Ishikawa (cell line): ENCODE results near the gene TNFRSF18.

Experiments used
- CEBPB ChIP-seq: IDR thresholded peaks from 2 replicates; pipeline ENCODE4 v1.6.1; 2012
- CREB1 ChIP-seq: IDR thresholded peaks from 2 replicates; pipeline ENCODE4 v1.6.1; 2012; ENCODE audit warnings: low read depth
- EGR1 ChIP-seq: IDR thresholded peaks from 2 replicates; pipeline ENCODE4 v1.6.1; 2012
- EP300 ChIP-seq: IDR thresholded peaks from 2 replicates; pipeline ENCODE4 v1.6.1; 2012; ENCODE audit warnings: borderline replicate concordance
- FOXM1 ChIP-seq: IDR thresholded peaks from 2 replicates; pipeline ENCODE4 v1.6.1; 2012; ENCODE audit warnings: low read depth, borderline replicate concordance
- MAX ChIP-seq: IDR thresholded peaks from 2 replicates; pipeline ENCODE4 v1.6.1; 2012
- NFIC ChIP-seq: IDR thresholded peaks from 2 replicates; pipeline ENCODE4 v1.6.1; 2012
- RAD21 ChIP-seq: IDR thresholded peaks from 2 replicates; pipeline ENCODE4 v1.6.1; 2012; ENCODE audit warnings: low read depth
- REST ChIP-seq: IDR thresholded peaks from 2 replicates; pipeline ENCODE4 v1.6.1; 2012; ENCODE audit warnings: low read depth, mild to moderate bottlenecking
- TAF1 ChIP-seq: IDR thresholded peaks from 2 replicates; pipeline ENCODE4 v1.6.1; 2012; ENCODE audit warnings: low read depth, mild to moderate bottlenecking
- TCF12 ChIP-seq: IDR thresholded peaks from 2 replicates; pipeline ENCODE4 v1.6.1; 2012; ENCODE audit warnings: low read depth
- TEAD4 ChIP-seq: IDR thresholded peaks from 2 replicates; pipeline ENCODE4 v1.6.1; 2012
- USF1 ChIP-seq: IDR thresholded peaks from 2 replicates; pipeline ENCODE4 v1.6.1; 2012
- YY1 ChIP-seq: IDR thresholded peaks from 2 replicates; pipeline ENCODE4 v1.6.1; 2012; ENCODE audit warnings: low read depth
- ZBTB7A ChIP-seq: IDR thresholded peaks from 2 replicates; pipeline ENCODE4 v1.6.1; 2012; ENCODE audit warnings: low read depth

The TNFRSF18 gene

GRCh38 chr1:1217621-1218523 lies 11.5 kb upstream of the TNFRSF18 start:
- TF ChIP-seq CREB1 (no peak), TAF1 (no peak), REST (no peak), FOXM1 (peak; percentile 73; the same call in 1 of the 2 replicates), MAX (peak; percentile 96), CEBPB (peak; percentile 18; the same call in 1 of the 2 replicates), RAD21 (peak; percentile 19; the same call in 1 of the 2 replicates), USF1 (peak; percentile 75), ZBTB7A (peak; percentile 86; the same call in 1 of the 2 replicates), TCF12 (peak; percentile 97), TEAD4 (peak; percentile 84), EP300 (peak; percentile 87), YY1 (no peak), NFIC (peak; percentile 88), EGR1 (peak; percentile 96)

- TF ChIP-seq REST (no peak), YY1 (no peak)
Measured at GRCh38 chr1:1216770-1217620, 10.6 kb upstream of the TNFRSF18 start.

- TF ChIP-seq MAX: no peak
- 0 out of 2 replicates have a peak, but pooled peaks have one; percentile 9 for TF ChIP-seq ZBTB7A
- TF ChIP-seq USF1: no peak
Measured at GRCh38 chr1:1215881-1216605, 9.7 kb upstream of the TNFRSF18 start.

- no peak for TF ChIP-seq RAD21
- TF ChIP-seq TAF1: no peak
- no peak for TF ChIP-seq TEAD4
- TF ChIP-seq NFIC: no peak
- no peak for TF ChIP-seq MAX
- TF ChIP-seq ZBTB7A: no peak
- no peak for TF ChIP-seq TCF12
- no peak for TF ChIP-seq CEBPB
- no peak for TF ChIP-seq CREB1
- TF ChIP-seq USF1: no peak
- no peak for TF ChIP-seq YY1
- TF ChIP-seq REST: no peak
- TF ChIP-seq FOXM1: no peak
- no peak for TF ChIP-seq EP300
- no peak for TF ChIP-seq EGR1
Measured at GRCh38 chr1:1215080-1215676, 8.8 kb upstream of the TNFRSF18 start.
